Stimulated activated CD8-positive, alpha-beta memory T cell treated with anti-CD3 and anti-CD28 coated beads, Interleukin-12 subunit alpha, Interleukin-12 subunit beta, amount 100 ng/mL, for 24 hours (primary cell): ENCODE measurements around the gene KIF12.
"Not testable (repeated sequence)": the region's sequence is repeated elsewhere in the genome, so short reads cannot be mapped to it uniquely, and the experiment has no call there.

ENCODE experiments used
- DNase-seq: peaks from one replicate; pipeline ENCODE4 v3.0.0-alpha.2; 2020; ENCODE audit errors: extremely low read depth

Gene KIF12

GRCh38 chr9:114047717-114048116 lies 51.4 kb downstream of the KIF12 start:
- DNase-seq, result no peak

GRCh38 chr9:114046875-114047274 lies 52.2 kb downstream of the KIF12 start:
- no peak for DNase-seq

GRCh38 chr9:114046237-114046755 lies 52.8 kb downstream of the KIF12 start:
- DNase-seq, result no peak

GRCh38 chr9:114043660-114044059 lies 55.4 kb downstream of the KIF12 start:
- DNase-seq, result not testable (repeated sequence)
